Fibroblast of lung (primary cell): Measurements from ENCODE around the gene AVPI1. TPM values are rescaled to one million over a fixed set of nuclear protein-coding genes. Genes with fewer than 3 reads are reported as not detected.
A peak's percentile ranks its signal among the peaks of the same experiment; 100 is the strongest.

Experiments used
- DNase-seq, 2 donors: peaks; one replicate each; pipeline versions ENCODE4 v3.0.0 to v3.0.0-alpha.2; 2010; ENCODE audit warnings: low read depth in 2 of 2
- H2AFZ ChIP-seq: 2 replicates; pipeline ENCODE4 v1.5.1; 2012; ENCODE audit warnings: low read length, control low read depth, inconsistent platforms
- H3K27ac ChIP-seq: 2 replicates; pipeline ENCODE4 v1.5.1; 2011; ENCODE audit warnings: low read length, control low read depth; ENCODE audit not compliant: insufficient read depth
- H3K27me3 ChIP-seq: 2 replicates; pipeline ENCODE4 v1.5.1; 2011; ENCODE audit warnings: mild to moderate bottlenecking, low read length; ENCODE audit not compliant: control insufficient read depth, insufficient read depth
- H3K36me3 ChIP-seq: 2 replicates; pipeline ENCODE4 v1.5.1; 2011; ENCODE audit warnings: low read length; ENCODE audit not compliant: control insufficient read depth, insufficient read depth
- H3K4me1 ChIP-seq: 2 replicates; pipeline ENCODE4 v1.5.1; 2011; ENCODE audit warnings: low read length; ENCODE audit not compliant: control insufficient read depth, insufficient read depth; ENCODE audit errors: extremely low read depth
- H3K4me2 ChIP-seq: 2 replicates; pipeline ENCODE4 v1.5.1; 2011; ENCODE audit warnings: low read length, control low read depth; ENCODE audit not compliant: insufficient read depth; ENCODE audit errors: extremely low read depth
- H3K4me3 ChIP-seq, 4 experiments: fragments of 200-600 bp in 1 of 4; sonication (generic) in 1 of 4; replicated peaks in 1 of 4; 2 replicates each; pipeline ENCODE4 v1.5.1; 2011 to 2016; ENCODE audit warnings: low read length in 4 of 4, low read depth in 3 of 4, mild to moderate bottlenecking in 3 of 4, control low read depth in 2 of 4, inconsistent platforms in 1 of 4, mixed read lengths in 1 of 4; ENCODE audit not compliant: insufficient read depth in 1 of 4; ENCODE audit errors: control extremely low read depth in 1 of 4
- H3K79me2 ChIP-seq: 2 replicates; pipeline ENCODE4 v1.5.1; 2012; ENCODE audit warnings: mild to moderate bottlenecking, low read length, inconsistent platforms; ENCODE audit not compliant: control insufficient read depth, insufficient read depth
- H3K9ac ChIP-seq: 2 replicates; pipeline ENCODE4 v1.5.1; 2011; ENCODE audit warnings: mild to moderate bottlenecking, low read length, control low read depth; ENCODE audit not compliant: insufficient read depth
- H3K9me3 ChIP-seq: 2 replicates; pipeline ENCODE4 v1.5.1; 2012; ENCODE audit warnings: low read depth, low read length; ENCODE audit not compliant: control insufficient read depth, insufficient read depth
- H4K20me1 ChIP-seq: 2 replicates; pipeline ENCODE4 v1.5.1; 2011; ENCODE audit warnings: low read length; ENCODE audit not compliant: control insufficient read depth, insufficient read depth; ENCODE audit errors: extremely low read depth
- EZH2 ChIP-seq: IDR thresholded peaks from 2 replicates; pipeline ENCODE4 v1.5.1; 2012; ENCODE audit warnings: low read length, control low read depth, mild to moderate bottlenecking; ENCODE audit errors: missing control alignments
- polyA plus RNA-seq, 2 donors: library from polyadenylated mRNA; depleted of rRNA in 1 of 2; stranded (reverse) in 1 of 2; unstranded in 1 of 2; fragments of >200 nt; gene quantifications; 2 replicates each; pipeline ENCODE4 v1.2.1, GENCODE V29; 2011 to 2012; ENCODE audit warnings: missing spikeins in 1 of 2
- total RNA-seq: library from RNA; depleted of rRNA; stranded (reverse); fragments of >200 nt; gene quantifications from 2 replicates; pipeline ENCODE4 v1.2.1, GENCODE V29; 2014
- TF ChIP-seq, protein P1 (sequence below), 2 donors: IDR thresholded peaks in 1 of 2; conservative IDR thresholded peaks in 1 of 2; 1 replicate in 1 of 2; 2 replicates in 1 of 2; pipeline ENCODE4 v1.5.1; 2011 to 2012; ENCODE audit warnings: low read length in 2 of 2, control low read depth in 1 of 2, inconsistent platforms in 1 of 2, low read depth in 1 of 2, mild to moderate bottlenecking in 1 of 2

AVPI1 gene
- total and polyA plus RNA-seq, 2 donors (not counting 1 experiment from before 2014, with no cell fraction given) = 14.3 to 77.5 TPM

DNA sequence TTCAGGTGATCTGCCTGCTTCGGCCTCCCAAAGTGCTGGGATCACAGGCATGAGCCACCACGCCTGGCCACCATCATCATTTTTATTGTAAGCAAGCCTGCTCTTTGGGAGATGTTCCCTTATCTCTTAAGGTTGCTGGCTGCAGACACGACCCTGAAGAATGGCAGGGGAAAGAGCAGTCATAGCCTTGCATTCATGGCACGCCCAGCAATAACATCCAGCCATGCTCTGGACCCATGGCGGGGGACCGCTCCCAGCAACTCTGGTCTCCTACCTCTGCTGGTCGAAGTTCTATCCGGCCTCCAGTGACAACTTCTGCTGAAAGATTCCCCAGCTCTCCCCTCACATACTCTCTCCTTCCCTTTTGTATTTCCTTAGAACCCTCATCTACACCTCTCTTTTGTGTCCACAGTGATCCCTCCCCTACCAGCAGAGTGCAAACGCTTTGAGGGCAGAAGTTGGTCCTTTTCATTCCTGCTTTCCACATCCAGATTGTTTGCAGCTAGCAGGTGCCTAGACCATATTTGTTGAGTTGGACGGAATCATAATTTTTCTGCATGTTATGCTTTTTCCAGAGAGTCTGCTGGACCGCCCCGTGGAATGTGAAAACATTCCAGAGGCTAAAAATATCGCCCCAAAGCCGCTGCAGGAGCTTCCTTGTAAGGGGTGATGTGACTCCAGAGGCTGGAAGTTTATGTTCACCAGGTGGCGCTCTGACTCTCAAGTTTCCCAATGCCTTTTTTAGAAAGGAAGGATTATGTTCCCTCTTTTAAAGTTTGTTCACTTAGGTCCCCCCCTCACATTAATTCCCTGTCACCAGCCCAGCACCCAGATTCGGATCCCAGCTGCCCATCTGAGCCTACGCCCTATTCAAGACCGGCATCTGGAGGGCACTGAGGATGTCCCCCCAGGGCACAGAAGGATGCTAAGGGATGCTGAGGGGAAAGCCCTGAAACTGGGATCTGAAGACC is 22.2 kb upstream of the AVPI1 start:
- no peaks in the 10 kb centered on the region for H4K20me1 ChIP-seq
- H3K4me1 ChIP-seq = peaks cover 10% of the 10 kb centered on the region
- H3K36me3 ChIP-seq = no peaks in the 10 kb centered on the region
- H3K27me3 ChIP-seq = no peaks in the 10 kb centered on the region
- no peak overlapping the region for H3K4me3 ChIP-seq
- H3K9ac ChIP-seq = no peak overlapping the region
- peak overlapping the region; percentile 52 for H3K4me2 ChIP-seq
- TF ChIP-seq EZH2 = no peak
- TF ChIP-seq, protein P1, sequence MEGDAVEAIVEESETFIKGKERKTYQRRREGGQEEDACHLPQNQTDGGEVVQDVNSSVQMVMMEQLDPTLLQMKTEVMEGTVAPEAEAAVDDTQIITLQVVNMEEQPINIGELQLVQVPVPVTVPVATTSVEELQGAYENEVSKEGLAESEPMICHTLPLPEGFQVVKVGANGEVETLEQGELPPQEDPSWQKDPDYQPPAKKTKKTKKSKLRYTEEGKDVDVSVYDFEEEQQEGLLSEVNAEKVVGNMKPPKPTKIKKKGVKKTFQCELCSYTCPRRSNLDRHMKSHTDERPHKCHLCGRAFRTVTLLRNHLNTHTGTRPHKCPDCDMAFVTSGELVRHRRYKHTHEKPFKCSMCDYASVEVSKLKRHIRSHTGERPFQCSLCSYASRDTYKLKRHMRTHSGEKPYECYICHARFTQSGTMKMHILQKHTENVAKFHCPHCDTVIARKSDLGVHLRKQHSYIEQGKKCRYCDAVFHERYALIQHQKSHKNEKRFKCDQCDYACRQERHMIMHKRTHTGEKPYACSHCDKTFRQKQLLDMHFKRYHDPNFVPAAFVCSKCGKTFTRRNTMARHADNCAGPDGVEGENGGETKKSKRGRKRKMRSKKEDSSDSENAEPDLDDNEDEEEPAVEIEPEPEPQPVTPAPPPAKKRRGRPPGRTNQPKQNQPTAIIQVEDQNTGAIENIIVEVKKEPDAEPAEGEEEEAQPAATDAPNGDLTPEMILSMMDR (conservative IDR thresholded peaks at IDR 0.05 in 1 of 2, IDR thresholded peaks at IDR 0.05 in 1 of 2; ENCODE audit: low read depth in 1 of 2, low read length in 2 of 2) = peak; percentile 73 to 80
- no peaks in the 10 kb centered on the region for H3K9me3 ChIP-seq
- H3K79me2 ChIP-seq = peaks cover 5% of the 10 kb centered on the region
- H3K27ac ChIP-seq = no peak overlapping the region
- no peak overlapping the region for H2AFZ ChIP-seq
- peak; percentile 81 to 85 for DNase-seq

DNA sequence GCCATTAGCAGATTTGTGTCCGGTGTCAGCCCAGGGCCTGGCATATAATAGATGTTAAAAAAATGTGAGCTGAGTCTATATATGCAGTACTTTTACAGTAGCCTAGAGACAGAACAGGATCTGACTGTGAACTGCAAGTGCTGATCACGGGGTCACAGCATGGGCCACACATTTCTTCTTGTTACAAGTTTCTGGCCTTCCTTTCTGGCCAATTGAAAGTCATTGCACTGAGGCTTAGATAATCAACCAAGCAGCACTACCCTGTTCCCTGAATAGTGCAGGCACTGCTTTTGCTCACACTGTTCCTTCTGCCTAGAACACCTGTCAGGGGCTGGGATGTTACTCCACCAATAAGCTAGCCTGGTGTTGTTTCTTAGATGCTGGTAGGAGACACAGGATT is 21.1 kb upstream of the AVPI1 start:
- DNase-seq = no peak
- TF ChIP-seq, protein P1 (conservative IDR thresholded peaks at IDR 0.05 in 1 of 2, IDR thresholded peaks at IDR 0.05 in 1 of 2; ENCODE audit: low read depth in 1 of 2, low read length in 2 of 2) = no peak

DNA sequence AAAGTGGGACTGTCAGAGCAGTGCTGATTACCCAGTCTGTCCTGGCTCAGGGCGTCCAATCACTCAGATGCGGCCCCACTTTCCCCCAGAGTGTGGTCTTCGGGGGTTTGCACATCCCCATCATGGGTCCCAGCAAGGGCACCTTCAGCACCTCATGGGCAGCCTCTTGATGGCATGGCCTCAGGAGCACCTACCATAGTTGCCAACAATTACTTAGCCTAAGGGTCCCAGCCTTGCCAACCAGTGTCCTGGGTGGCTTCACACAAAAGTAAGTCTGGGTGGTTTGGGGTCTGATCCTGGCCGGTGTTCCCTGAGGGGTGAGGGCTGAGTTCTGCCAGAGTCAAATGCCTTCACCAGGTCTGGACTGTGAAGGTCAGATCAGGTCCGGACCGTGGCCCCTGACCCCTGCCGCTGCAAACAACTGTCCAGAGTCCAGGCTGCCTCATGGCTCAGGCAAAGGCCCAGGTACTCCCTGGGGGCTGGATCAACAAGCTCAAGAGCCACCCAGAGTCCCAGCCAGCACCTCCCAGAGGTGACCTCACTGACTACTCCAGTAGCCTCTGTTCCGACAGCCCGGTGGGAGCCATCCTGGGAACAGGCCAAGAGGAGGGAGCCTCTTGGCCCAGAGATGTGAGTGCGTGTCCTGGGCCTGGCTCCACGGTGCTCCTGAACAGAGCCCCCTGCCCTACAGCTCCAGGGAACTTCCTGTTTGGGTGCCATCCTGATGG is 20.3 kb upstream of the AVPI1 start:
- H4K20me1 ChIP-seq = no peaks in the 10 kb centered on the region
- H3K27me3 ChIP-seq = no peaks in the 10 kb centered on the region
- no peak overlapping the region for H2AFZ ChIP-seq
- no peak overlapping the region for H3K4me3 ChIP-seq
- no peaks in the 10 kb centered on the region for H3K36me3 ChIP-seq
- H3K79me2 ChIP-seq = no peaks in the 10 kb centered on the region
- no peaks in the 10 kb centered on the region for H3K9me3 ChIP-seq
- no peak for DNase-seq
- H3K27ac ChIP-seq = no peak overlapping the region
- TF ChIP-seq, protein P1 (conservative IDR thresholded peaks at IDR 0.05 in 1 of 2, IDR thresholded peaks at IDR 0.05 in 1 of 2; ENCODE audit: low read depth in 1 of 2, low read length in 2 of 2) = no peak
- TF ChIP-seq EZH2 = no peak
- H3K4me1 ChIP-seq = peaks cover 10% of the 10 kb centered on the region
- H3K4me2 ChIP-seq = no peak overlapping the region
- no peak overlapping the region for H3K9ac ChIP-seq

More for the DNA sequence above, 21.1 kb upstream of the AVPI1 start:
- Histone ChIP-seq H2AFZ (no peak overlapping the region), H3K36me3 (no peaks in the 10 kb centered on the region), H4K20me1 (no peaks in the 10 kb centered on the region), H3K9me3 (no peaks in the 10 kb centered on the region), H3K79me2 (no peaks in the 10 kb centered on the region), H3K27me3 (no peaks in the 10 kb centered on the region), H3K27ac (no peak overlapping the region), H3K4me1 (peaks cover 10% of the 10 kb centered on the region), H3K9ac (no peak overlapping the region), H3K4me2 (no peak overlapping the region), H3K4me3 (no peak overlapping the region)
